ENCODE measurements around the gene RSRC1. TPM values are rescaled to one million over a fixed set of nuclear protein-coding genes. Genes with fewer than 3 reads are reported as not detected.
"Not testable (repeated sequence)": the region's sequence is repeated elsewhere in the genome, so short reads cannot be mapped to it uniquely, and the experiment has no call there.

RSRC1 gene
- polyA plus RNA-seq, 4 donors: 9.4 to 24.4 (median 11.6) TPM

DNA sequence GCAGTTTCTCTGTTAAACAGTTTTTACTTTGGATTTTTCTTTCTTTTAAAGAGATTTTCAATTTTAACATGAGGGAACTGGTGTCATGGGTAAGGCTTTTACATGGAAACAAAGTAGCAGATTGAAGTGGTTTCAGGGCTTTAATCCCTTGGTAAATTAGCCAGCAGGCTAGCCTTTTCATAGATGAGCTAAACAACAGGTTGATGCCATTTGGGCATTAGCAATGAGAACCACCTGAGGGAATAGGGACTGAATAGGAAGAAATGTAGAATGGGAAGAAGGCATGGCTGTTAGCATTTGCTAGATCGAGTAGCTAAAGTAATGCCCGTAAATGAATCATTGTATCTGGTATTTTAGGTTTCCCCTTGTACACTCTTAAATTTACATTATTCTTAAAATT, 295.6 kb downstream of the RSRC1 start:
- whole genome bisulfite sequencing, 3 donors: 93 to 98% (median 96%) methylated on average over 2 of the region's 2 CpGs
- H3K27me3 ChIP-seq (ENCODE audit: control insufficient read depth in 3 of 3, insufficient read depth in 3 of 3, low read length in 3 of 3): no peaks in the 10 kb centered on the region
- no peak for DNase-seq
- no peaks in the 10 kb centered on the region for H3K9me3 ChIP-seq (ENCODE audit: control insufficient read depth in 2 of 2, insufficient read depth in 1 of 2, low read depth in 1 of 2, low read length in 1 of 2)
- H3K4me1 ChIP-seq (ENCODE audit: control insufficient read depth in 3 of 3, insufficient read depth in 2 of 3, low read depth in 1 of 3, low read length in 2 of 3): no peaks in the 10 kb centered on the region
- no peak overlapping the region for H3K4me3 ChIP-seq (ENCODE audit: low read depth in 1 of 3, low read length in 3 of 3)
- no peak for FAIRE-seq
- no peaks in the 10 kb centered on the region for H3K36me3 ChIP-seq (ENCODE audit: control insufficient read depth in 3 of 3, insufficient read depth in 2 of 3, low read depth in 1 of 3, low read length in 3 of 3)
- no peak overlapping the region for H3K27ac ChIP-seq (ENCODE audit: low read depth in 1 of 3, low read length in 2 of 3)

DNA sequence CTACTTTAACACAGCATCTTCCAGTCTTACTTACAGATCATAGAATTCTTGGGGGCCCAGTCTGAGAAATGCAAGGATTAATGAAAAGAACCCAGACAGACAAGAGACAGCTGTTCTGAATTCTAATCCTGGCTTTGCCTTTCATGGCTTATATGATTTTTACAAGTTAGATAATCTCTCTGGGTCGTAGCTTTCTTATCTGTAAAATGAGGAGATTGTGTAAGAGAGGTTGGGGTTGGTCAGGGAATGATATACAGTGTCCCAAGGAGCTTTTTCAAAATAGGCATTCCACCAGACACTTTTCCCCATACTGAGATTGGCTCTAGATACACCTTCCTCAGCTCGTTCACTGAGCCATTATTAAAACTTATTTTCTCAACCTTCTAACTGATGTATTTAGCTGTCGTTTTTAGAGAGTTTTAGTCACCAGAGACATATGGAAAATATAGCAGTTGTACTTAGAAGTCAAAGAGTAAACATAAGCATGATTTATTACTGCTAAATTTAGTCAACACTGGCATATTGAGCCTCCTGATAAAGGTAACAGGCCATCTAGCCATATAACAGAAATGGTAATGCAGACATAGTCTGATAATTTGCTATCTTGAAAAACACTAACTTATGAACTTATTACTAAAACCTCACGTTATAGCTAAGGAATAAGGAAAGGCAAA, 298.1 kb downstream of the RSRC1 start:
- Histone ChIP-seq H3K4me1 (ENCODE audit: control insufficient read depth in 3 of 3, insufficient read depth in 2 of 3, low read depth in 1 of 3, low read length in 2 of 3) (no peaks in the 10 kb centered on the region), H3K9me3 (ENCODE audit: control insufficient read depth in 2 of 2, insufficient read depth in 1 of 2, low read depth in 1 of 2, low read length in 1 of 2) (no peaks in the 10 kb centered on the region), H3K4me3 (ENCODE audit: low read depth in 1 of 3, low read length in 3 of 3) (no peak overlapping the region), H3K27ac (ENCODE audit: low read depth in 1 of 3, low read length in 2 of 3) (no peak overlapping the region), H3K27me3 (ENCODE audit: control insufficient read depth in 3 of 3, insufficient read depth in 3 of 3, low read length in 3 of 3) (no peaks in the 10 kb centered on the region), H3K36me3 (ENCODE audit: control insufficient read depth in 3 of 3, insufficient read depth in 2 of 3, low read depth in 1 of 3, low read length in 3 of 3) (no peaks in the 10 kb centered on the region)
- DNase-seq (no peak), FAIRE-seq (no peak)
- 51 to 64% (median 51%) methylated on average over 4 of the region's 4 CpGs for WGBS, 3 donors

DNA sequence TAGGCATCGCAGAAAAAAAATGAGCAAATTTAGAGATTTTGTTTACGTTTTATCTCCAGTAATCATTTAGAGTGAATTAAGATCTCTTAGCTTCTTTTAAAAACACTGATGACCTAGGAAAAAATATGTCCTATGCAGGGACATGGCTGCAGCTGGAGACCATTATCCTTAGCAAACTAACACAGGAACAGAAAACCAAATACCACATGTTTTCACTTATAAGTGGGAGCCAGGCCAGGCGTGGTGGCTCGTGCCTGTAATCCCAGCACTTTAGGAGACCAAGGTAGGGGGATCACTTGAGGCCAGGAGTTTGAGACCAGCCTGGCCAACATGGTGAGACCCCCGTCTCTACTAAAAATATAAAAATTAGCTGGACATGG, 298.6 kb downstream of the RSRC1 start:
- H3K4me3 ChIP-seq (ENCODE audit: low read depth in 1 of 3, low read length in 3 of 3); H3K9me3 ChIP-seq (ENCODE audit: control insufficient read depth in 2 of 2, insufficient read depth in 1 of 2, low read depth in 1 of 2, low read length in 1 of 2); DNase-seq; FAIRE-seq; H3K27ac ChIP-seq (ENCODE audit: low read depth in 1 of 3, low read length in 2 of 3); H3K4me1 ChIP-seq (ENCODE audit: control insufficient read depth in 3 of 3, insufficient read depth in 2 of 3, low read depth in 1 of 3, low read length in 2 of 3); H3K27me3 ChIP-seq (ENCODE audit: control insufficient read depth in 3 of 3, insufficient read depth in 3 of 3, low read length in 3 of 3); H3K36me3 ChIP-seq (ENCODE audit: control insufficient read depth in 3 of 3, insufficient read depth in 2 of 3, low read depth in 1 of 3, low read length in 3 of 3): not testable (repeated sequence)
- WGBS, 3 donors: 70 to 93% (median 93%) methylated on average over 5 of the region's 5 CpGs

GRCh38 chr3:158418035-158418434, 308.1 kb downstream of the RSRC1 start:
- H3K4me3 ChIP-seq (ENCODE audit: low read depth in 1 of 3, low read length in 3 of 3): no peak overlapping the region
- H3K9me3 ChIP-seq (ENCODE audit: control insufficient read depth in 2 of 2, insufficient read depth in 1 of 2, low read depth in 1 of 2, low read length in 1 of 2): no peaks in the 10 kb centered on the region
- no peak for FAIRE-seq
- H3K4me1 ChIP-seq (ENCODE audit: control insufficient read depth in 3 of 3, insufficient read depth in 2 of 3, low read depth in 1 of 3, low read length in 2 of 3): no peaks in the 10 kb centered on the region
- H3K36me3 ChIP-seq (ENCODE audit: control insufficient read depth in 3 of 3, insufficient read depth in 2 of 3, low read depth in 1 of 3, low read length in 3 of 3): no peaks in the 10 kb centered on the region
- no peak overlapping the region for H3K27ac ChIP-seq (ENCODE audit: low read depth in 1 of 3, low read length in 2 of 3)
- DNase-seq: peak in 1 of 2 donors; percentile 15
- no peaks in the 10 kb centered on the region for H3K27me3 ChIP-seq (ENCODE audit: control insufficient read depth in 3 of 3, insufficient read depth in 3 of 3, low read length in 3 of 3)

- no peak overlapping the region for H3K4me3 ChIP-seq (ENCODE audit: low read depth in 1 of 3, low read length in 3 of 3)
- H3K27me3 ChIP-seq (ENCODE audit: control insufficient read depth in 3 of 3, insufficient read depth in 3 of 3, low read length in 3 of 3): no peaks in the 10 kb centered on the region
- no peaks in the 10 kb centered on the region for H3K36me3 ChIP-seq (ENCODE audit: control insufficient read depth in 3 of 3, insufficient read depth in 2 of 3, low read depth in 1 of 3, low read length in 3 of 3)
- H3K27ac ChIP-seq (ENCODE audit: low read depth in 1 of 3, low read length in 2 of 3): no peak overlapping the region
- FAIRE-seq (no peak), DNase-seq (peak in 1 of 2 donors; percentile 12)
- H3K4me1 ChIP-seq (ENCODE audit: control insufficient read depth in 3 of 3, insufficient read depth in 2 of 3, low read depth in 1 of 3, low read length in 2 of 3): no peaks in the 10 kb centered on the region
- no peaks in the 10 kb centered on the region for H3K9me3 ChIP-seq (ENCODE audit: control insufficient read depth in 2 of 2, insufficient read depth in 1 of 2, low read depth in 1 of 2, low read length in 1 of 2)
- 57 to 73% (median 72%) methylated on average over 5 of the region's 5 CpGs for WGBS, 3 donors
These were observed 310.1 kb downstream of the RSRC1 start for GRCh38 chr3:158419820-158420653.

DNA sequence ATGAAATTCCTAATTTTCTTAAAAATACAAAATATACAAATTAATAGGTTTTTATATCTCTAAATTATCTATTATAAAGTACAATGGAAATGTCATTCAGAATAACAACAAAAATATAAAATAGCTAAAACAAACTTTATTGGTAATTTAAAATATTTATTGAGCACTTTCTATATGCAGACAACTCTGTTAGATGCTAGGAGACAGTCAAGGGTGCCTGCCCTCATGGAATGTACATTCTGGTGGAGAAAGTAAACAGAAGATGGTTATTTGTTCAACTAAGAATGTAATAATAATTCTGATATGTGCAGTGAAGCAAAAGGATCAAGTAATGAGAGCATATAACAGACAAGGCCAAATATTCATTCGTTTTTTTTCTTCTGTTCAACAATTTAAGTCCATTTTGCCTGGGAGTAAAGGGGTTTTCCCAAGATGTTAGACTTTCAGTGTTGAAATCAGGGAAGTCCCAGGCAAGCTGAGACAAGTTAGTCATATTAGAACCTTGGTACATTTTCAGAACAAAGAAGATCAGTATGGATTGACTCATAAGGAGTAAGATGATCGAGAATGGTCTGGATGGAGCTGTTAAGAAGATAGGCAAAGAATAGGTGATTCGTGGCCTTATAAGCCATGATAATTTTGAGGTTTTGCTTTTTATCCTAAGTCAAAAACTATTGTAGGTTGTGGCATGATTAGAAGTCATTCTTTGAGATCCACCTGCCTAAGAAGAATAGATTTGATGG, 310.9 kb downstream of the RSRC1 start:
- Histone ChIP-seq H3K4me3 (ENCODE audit: low read depth in 1 of 3, low read length in 3 of 3) (no peak overlapping the region), H3K9me3 (ENCODE audit: control insufficient read depth in 2 of 2, insufficient read depth in 1 of 2, low read depth in 1 of 2, low read length in 1 of 2) (no peaks in the 10 kb centered on the region), H3K4me1 (ENCODE audit: control insufficient read depth in 3 of 3, insufficient read depth in 2 of 3, low read depth in 1 of 3, low read length in 2 of 3) (no peaks in the 10 kb centered on the region), H3K36me3 (ENCODE audit: control insufficient read depth in 3 of 3, insufficient read depth in 2 of 3, low read depth in 1 of 3, low read length in 3 of 3) (no peaks in the 10 kb centered on the region), H3K27me3 (ENCODE audit: control insufficient read depth in 3 of 3, insufficient read depth in 3 of 3, low read length in 3 of 3) (no peaks in the 10 kb centered on the region), H3K27ac (ENCODE audit: low read depth in 1 of 3, low read length in 2 of 3) (no peak overlapping the region)
- no peak for FAIRE-seq
- 67 to 78% (median 74%) methylated on average over 3 of the region's 3 CpGs for WGBS, 3 donors
- DNase-seq: no peak

GRCh38 chr3:158430448-158430847, 320.6 kb downstream of the RSRC1 start:
- H3K27me3 ChIP-seq (ENCODE audit: control insufficient read depth in 3 of 3, insufficient read depth in 3 of 3, low read length in 3 of 3): no peaks in the 10 kb centered on the region
- H3K4me3 ChIP-seq (ENCODE audit: low read depth in 1 of 3, low read length in 3 of 3): no peak overlapping the region
- no peaks in the 10 kb centered on the region for H3K36me3 ChIP-seq (ENCODE audit: control insufficient read depth in 3 of 3, insufficient read depth in 2 of 3, low read depth in 1 of 3, low read length in 3 of 3)
- peaks cover 0 to 4% (median 0%) of the 10 kb centered on the region in 3 donors for H3K4me1 ChIP-seq (ENCODE audit: control insufficient read depth in 3 of 3, insufficient read depth in 2 of 3, low read depth in 1 of 3, low read length in 2 of 3)
- DNase-seq (no peak), FAIRE-seq (no peak)
- WGBS, 3 donors: 96 to 97% (median 96%) methylated on average over 1 of the region's 1 CpG
- no peaks in the 10 kb centered on the region for H3K9me3 ChIP-seq (ENCODE audit: control insufficient read depth in 2 of 2, insufficient read depth in 1 of 2, low read depth in 1 of 2, low read length in 1 of 2)
- H3K27ac ChIP-seq (ENCODE audit: low read depth in 1 of 3, low read length in 2 of 3): no peak overlapping the region

GRCh38 chr3:158430968-158431367, 321.1 kb downstream of the RSRC1 start:
- Histone ChIP-seq H3K9me3 (ENCODE audit: control insufficient read depth in 2 of 2, insufficient read depth in 1 of 2, low read depth in 1 of 2, low read length in 1 of 2) (no peaks in the 10 kb centered on the region), H3K36me3 (ENCODE audit: control insufficient read depth in 3 of 3, insufficient read depth in 2 of 3, low read depth in 1 of 3, low read length in 3 of 3) (no peaks in the 10 kb centered on the region), H3K4me1 (ENCODE audit: control insufficient read depth in 3 of 3, insufficient read depth in 2 of 3, low read depth in 1 of 3, low read length in 2 of 3) (peaks cover 0 to 4% (median 0%) of the 10 kb centered on the region in 3 donors), H3K4me3 (ENCODE audit: low read depth in 1 of 3, low read length in 3 of 3) (no peak overlapping the region), H3K27ac (ENCODE audit: low read depth in 1 of 3, low read length in 2 of 3) (no peak overlapping the region), H3K27me3 (ENCODE audit: control insufficient read depth in 3 of 3, insufficient read depth in 3 of 3, low read length in 3 of 3) (no peaks in the 10 kb centered on the region)
- DNase-seq (no peak), FAIRE-seq (no peak)
